SK-N-DZ (cell line): ENCODE measurements around the gene C1orf198. TPM values are rescaled to one million over a fixed set of nuclear protein-coding genes. Genes with fewer than 3 reads are reported as not detected.

Experiments used
- DNase-seq: peaks from one replicate; pipeline ENCODE4 v3.0.0-alpha.2; 2015; ENCODE audit warnings: low spot score
- polyA plus RNA-seq, 2 experiments: library from polyadenylated mRNA; depleted of rRNA; stranded (reverse); fragments of >200 nt; gene quantifications; 2 replicates each; pipeline ENCODE4 v1.2.3, GENCODE V29; 2014

The C1orf198 gene
- 37.6 and 38.9 TPM in 2 replicates for polyA plus RNA-seq (2014; cell fraction: cytosol; rRNA removed)
- polyA plus RNA-seq (2014; cell fraction: nucleus; rRNA removed) = 16.2 and 17.6 TPM in 2 replicates

GRCh38 chr1:230867903-230868735, at the start of gene C1orf198:
C1orf198 (minus strand) TSS chr1:230868521; CDS start chr1:230868512, 9 bp downstream.
- DNase-seq = peak; percentile 35

DNA sequence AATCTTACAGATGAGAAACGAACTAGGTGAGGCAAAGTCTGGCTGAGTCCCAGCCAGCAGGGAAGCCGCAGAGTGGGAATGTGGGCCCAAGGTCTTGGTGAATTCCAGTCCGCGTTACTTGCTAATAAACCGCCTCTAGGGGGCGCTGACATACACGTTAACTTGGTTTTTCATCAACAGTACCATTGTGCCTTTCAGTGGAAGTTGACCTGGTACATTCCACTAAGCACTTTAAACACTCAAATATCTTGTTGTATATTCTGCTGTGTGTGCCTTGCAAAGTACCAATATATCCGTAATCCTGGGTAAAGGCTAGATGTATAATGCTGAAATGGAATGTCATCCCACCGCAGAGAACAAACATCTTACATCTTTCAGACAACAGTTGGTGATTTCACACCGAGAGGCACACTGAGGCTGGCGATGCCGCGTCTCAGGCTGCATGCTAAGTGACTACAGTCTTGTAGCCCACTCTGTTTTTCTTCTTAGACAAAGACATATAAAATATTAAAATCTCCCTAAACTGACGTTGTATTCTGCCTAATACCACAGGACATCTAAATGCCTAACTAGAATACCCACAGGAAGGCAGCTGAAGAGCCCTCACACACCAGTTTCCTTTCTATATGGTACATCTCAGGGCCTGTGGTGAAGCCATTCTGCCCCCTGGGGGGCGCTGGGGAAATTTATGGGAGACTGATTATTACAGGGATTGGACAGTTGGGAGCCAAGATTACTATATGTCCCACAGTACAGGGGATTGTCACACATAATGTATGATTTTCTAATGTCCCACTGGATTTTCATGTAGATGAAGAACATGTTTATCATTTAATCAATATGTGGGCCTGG, 49.2 kb upstream of the C1orf198 start:
- DNase-seq = peak; percentile 71

- no peak for DNase-seq
Observed at GRCh38 chr1:230916587-230917283, 48.4 kb upstream of the C1orf198 start.

- no peak for DNase-seq
Observed at GRCh38 chr1:230915078-230915477, 46.8 kb upstream of the C1orf198 start.

- no peak for DNase-seq
Observed at GRCh38 chr1:230913496-230913895, 45.2 kb upstream of the C1orf198 start.

- DNase-seq = no peak
Observed at GRCh38 chr1:230910755-230911117, 42.4 kb upstream of the C1orf198 start.

DNA sequence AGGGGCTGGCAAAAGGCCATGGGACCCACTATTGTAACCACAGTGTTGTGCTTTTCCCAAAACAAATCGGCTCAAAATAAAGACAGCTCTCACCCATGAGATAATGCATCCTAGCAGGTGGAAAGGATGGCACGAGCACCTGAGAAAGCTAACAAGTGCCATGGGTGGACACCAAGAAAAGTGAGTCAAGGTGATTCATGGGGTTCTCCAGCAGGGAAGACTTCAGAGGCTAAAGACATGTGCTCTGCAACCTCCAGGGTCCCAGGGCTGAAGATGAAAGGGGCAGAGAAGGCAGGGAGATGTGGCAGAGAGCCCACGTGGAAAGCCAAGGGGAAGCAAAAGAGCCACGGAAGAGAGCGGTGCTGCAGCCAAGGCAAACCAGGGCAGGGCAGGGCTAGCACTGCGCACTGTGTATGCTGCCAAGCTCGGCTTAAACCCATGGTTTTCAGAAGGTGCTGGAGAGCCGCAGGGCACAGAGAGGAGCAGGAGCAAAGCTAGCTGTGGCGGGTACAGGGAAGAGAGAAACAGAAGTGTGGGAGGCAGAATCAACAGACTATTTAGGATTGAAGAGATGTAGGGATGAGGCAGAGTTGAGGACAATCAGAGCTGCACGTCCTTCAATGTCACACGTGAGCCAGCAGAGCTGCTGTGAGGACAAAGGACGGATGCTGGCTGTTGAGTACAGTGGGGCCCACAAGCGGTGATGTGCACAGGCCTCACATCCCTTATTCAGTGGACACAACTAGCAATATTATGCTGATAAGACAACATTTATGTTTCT, 41.8 kb upstream of the C1orf198 start:
- DNase-seq = no peak

- no peak for DNase-seq
Observed at GRCh38 chr1:230907472-230908205, 39.3 kb upstream of the C1orf198 start.

- no peak for DNase-seq
Observed at GRCh38 chr1:230906226-230906625, 37.9 kb upstream of the C1orf198 start.

GRCh38 chr1:230905733-230906132, 37.4 kb upstream of the C1orf198 start:
- no peak for DNase-seq

DNA sequence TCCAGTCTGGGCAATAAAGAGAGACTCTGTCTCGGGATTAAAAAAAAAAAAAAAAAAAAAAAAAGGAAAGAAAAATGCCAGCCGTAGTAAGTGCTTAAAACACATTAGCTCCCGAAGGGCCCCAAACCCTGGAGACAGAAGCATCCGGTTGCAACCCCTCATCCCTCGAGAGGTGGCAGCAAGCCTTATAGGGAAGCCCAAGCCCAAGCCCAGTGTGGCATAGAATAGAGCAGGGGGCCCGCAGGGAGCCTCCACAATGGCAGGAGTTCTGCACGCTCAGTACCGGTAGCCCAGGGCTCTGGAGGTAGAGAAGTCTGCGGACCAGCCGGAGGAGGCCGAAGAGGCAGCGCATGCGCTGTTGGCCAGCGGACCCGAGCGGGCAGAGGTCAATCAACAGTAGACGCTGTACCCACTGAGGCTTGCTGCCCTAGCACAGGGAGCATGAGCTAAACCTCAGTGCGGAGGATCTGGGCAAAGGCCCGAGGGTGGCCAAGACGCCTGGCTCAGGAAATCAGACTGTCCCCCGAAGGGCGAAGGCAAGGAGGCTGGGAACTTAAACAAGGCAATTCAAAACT, 34.1 kb upstream of the C1orf198 start:
- DNase-seq = no peak

- DNase-seq = no peak
Observed at GRCh38 chr1:230901671-230902070, 33.4 kb upstream of the C1orf198 start.

- DNase-seq = no peak
Observed at GRCh38 chr1:230900984-230901383, 32.7 kb upstream of the C1orf198 start.

GRCh38 chr1:230899841-230900251, 31.5 kb upstream of the C1orf198 start:
- no peak for DNase-seq

DNA sequence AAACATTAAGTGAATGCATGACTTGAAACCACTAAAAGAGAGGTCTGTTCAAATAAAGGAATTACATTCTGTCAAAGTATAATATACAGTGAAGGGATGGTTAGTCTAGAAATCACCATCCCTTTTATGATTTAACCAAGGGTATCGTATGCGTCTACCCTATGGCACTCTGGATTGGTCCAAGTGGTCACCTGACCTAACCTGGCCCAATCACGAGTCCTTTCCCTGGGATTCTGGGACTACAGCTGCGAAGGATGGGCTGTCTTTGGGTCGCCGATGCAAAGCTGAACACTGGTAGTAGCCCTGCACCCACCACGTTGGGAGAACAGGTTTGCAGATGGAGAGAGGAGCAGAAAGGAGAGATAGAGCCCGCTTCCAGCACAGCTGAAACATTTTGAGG, 30.4 kb upstream of the C1orf198 start:
- DNase-seq = no peak

DNA sequence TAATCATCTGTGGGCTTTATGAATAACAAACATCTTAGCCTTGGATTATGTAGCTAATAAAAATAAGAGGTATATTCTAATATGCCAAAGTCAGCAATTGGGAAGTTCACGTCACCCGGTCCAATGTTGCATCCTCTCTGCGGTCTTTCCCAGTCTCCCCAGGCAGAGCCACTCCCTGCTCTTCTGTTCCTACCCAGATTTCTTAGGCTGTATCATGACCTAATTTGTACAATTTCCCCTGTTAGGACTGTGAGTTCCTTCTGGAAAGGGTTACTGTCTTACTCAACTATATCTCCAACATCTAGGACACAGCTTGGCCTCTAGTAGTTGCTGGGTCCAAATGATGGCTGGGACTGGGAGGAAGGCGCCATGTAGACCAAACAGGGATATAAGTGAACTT, 29.8 kb upstream of the C1orf198 start:
- DNase-seq = no peak

DNA sequence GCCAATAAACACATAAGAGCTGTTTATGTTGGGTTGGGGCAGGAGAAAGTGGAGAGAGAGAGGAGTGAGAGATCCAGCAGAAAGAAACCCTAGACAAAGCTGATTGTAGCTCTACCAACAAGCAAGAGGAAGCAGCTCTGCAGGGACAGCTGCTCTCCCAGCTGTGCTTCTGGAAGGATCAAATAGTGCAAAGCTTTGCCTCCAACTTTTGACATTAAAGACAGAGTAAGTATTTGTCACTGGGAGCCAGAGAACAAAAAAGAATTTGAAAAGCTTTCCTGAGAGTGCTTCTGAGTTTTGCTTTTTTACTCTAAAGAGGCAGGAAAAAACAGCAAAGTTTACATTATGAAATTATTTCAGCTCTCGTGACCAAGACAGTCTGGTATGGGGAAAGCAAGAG, 28.5 kb upstream of the C1orf198 start:
- no peak for DNase-seq

DNA sequence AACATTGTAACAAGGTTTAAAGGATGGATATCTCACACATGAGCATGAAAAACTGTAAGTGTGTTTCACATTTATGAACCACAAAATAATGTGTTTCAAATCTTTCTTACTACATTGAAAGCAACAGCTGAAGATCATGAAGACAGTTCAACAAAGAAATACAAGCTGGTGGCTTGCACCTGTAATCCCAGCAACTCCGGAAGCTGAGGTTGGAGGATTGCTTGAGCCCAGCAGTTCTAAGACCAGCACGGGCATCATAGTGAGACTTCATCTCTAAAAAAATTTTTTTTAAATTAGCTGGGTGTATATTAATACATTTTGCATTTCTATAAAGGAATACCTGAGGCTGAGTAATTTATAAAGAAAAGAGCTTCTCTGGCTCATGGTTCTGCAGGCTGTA, 27.1 kb upstream of the C1orf198 start:
- no peak for DNase-seq

DNA sequence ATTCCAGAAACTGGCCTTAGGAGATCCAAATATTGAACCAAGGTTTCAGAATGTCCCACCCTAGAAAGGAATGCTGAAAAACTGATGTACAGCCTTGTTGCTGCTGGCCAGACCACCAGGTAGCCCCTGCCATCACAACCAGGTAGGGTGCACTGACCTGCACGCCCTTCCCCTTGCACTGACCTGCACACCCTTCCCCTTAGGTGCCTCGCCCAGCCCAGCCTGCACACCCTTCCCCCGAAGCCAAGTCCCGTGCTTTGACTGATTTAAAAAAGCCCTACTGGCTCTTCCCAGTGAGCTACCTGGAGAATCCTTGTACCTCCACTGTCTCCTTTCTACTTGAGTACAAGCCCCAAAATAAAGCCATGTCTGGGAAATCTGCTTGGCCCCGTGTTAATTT, 26.3 kb upstream of the C1orf198 start:
- DNase-seq = no peak

DNA sequence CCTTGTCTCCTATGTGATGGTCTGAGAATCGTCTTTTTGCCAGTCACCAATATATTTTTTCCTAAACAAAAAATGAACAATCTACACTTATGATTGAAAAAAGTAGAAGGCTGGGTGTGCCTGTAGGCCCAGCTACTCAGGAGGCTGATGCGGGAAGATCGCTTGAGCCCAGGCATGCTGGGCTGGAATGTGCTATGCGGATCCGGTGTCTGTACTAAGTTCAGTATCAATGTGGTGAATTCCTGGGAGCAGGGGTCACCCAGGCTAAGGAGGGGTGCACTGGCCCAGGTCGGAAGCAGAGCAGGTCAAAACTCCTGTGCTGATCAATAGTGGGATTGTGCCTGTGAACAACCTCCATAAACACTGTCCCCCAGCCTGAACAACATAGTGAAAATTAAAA, 25.7 kb upstream of the C1orf198 start:
- no peak for DNase-seq
